Fibroblast of skin of scalp (primary cell): Measurements from ENCODE around the gene AURKA.
A peak's percentile ranks its signal among the peaks of the same experiment; 100 is the strongest.

ENCODE experiments used
- DNase-seq: peaks from one replicate; pipeline ENCODE4 v3.0.0-alpha.2; 2013

AURKA gene

DNA sequence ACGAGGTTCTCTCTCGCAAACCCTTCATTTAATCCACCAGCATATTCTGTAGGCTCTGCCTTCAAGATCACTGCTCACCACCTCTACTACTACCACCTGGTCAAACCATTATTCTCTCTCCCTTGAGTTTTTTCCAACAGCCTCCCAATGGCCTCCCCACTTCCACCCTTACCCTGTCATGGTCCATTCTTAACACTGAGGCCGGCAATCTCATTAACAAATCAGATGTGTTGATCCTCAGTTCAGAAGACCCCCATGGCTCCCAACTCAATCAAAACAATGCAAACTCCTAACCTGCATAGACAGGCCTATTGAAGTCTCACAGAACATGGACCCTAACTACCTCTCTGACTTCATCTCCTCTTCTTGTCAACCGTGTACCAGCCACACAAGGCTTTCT lies 2.2 kb downstream of the AURKA start:
- DNase-seq: no peak

DNA sequence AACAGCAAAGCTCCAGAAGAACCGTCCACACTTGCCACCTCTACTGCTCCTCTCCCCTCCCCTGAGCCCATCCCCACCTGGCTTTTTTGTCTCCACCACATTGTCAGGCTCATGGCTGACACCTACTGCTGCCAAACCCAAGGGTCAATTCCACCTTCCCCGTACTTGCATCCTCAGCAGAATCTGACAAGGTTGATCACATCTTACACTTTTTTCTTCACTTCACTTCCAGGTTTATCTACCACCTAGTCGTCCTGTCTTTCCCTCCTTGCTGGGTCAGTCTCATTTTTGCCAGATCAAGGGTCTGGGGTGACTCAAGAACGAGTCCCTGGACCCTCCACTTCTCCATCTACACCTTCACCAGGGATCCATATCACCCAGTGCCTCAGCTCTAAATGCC lies 3.1 kb downstream of the AURKA start:
- DNase-seq: no peak

DNA sequence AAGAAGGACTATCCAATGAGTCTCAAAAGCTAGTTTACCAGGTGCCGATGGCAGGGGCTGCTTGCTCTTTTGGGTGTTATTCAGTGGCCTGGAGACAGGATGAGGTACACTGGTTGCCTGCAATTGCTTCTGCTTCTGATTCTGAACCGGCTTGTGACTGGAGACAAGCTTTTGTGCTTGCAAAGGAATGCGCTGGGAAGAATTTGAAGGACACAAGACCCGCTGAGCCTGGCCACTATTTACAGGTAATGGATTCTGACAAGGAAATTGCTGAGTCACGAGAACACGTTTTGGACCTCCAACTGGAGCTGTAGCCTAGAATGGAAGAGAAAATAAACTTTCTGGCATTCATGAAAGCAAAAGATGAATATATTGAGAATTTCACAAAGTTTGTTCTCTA lies 5.8 kb downstream of the AURKA start:
- no peak for DNase-seq

DNA sequence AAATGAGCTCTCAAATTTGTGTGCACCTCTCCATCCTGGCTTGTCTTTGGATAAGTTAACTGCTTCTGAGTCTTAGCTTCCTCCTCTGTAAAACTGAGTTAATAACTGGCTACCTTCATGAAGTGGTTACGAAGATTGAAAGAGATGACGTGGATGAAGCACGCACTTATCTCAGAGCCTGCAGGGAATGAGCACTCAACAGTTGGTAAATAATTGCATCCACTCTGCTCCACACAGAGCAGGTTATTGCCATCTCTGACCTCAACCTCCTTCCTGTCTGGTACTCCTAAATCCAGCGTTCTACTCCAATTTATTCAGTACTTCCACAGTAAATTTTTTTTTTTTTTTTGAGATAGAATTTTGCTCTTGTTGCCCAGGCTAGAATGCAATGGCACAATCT lies 6.9 kb downstream of the AURKA start:
- no peak for DNase-seq

DNA sequence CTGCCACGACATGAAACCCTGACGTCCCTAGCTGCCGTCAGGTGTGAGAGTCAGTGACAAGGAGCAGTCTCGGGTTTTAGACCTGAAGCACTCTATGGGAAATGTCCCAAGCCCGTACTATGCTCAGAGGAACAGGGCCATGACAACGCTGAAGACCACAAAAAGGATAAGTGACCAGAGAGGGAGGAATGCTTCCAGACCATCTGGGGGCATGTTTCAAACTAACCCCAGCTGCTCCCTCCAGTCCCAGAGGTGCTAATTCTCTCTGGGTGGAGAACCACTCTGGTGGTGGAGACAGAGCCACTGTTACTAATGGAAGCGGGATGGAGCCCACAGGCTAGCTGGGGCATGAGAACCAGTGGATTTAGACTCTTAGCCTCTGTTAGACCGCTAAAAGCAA lies 8.7 kb downstream of the AURKA start:
- no peak for DNase-seq

DNA sequence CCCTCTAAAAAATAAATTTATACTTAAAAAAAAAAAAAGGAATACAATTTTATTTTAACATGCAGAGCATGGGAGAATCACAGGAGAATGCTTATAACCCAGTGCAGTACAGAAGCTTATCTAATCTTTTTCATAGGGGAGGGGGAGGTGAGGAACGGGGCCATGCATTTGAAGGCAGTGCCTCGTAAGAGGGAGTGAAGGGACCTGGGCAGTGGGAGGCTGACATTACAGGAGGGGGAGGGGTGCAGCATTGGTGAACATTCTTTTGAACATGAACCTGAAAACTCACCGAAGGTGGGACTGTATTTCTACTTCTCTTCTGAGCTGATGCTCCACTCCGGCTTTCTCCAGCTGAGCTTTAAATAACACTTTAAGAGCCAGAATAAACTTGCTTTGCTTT lies 9.3 kb downstream of the AURKA start:
- no peak for DNase-seq

DNA sequence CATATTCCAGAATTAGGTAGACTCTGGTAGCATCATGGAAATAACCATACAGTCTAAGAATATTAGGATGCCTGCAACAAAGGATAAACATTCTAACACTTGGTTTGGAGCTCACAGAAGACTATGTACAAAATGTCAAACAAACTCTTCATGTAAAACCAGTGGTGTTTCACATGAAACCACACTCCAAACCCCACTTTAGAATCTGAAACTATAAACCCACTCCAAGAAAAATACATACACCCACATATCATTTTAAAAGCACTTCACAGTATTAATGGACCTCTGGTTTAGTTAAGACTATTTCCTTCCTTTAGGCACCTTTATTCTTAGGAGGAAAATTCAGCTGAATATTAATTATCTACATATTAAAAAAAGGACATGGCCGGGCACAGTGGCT lies 10.5 kb downstream of the AURKA start:
- DNase-seq: no peak

DNA sequence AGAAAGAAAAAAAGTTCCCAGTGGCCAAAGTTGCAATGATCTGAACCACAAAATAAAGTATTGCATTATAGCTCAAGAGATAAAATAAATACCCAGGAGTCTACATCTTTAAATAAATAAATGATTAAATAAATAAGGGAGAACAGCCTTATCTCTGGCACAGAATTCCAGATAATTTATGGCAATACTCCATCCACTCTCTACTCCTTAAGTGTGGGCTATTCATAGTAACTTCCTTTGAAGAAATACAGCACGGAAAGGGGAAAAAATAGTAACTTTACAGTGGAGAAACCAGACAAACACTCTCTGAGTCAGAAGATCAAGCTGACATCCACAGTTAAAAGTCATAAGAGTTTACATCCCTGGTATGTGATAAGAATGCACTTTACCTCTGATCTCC lies 11.6 kb downstream of the AURKA start:
- DNase-seq: peak; percentile 15

DNA sequence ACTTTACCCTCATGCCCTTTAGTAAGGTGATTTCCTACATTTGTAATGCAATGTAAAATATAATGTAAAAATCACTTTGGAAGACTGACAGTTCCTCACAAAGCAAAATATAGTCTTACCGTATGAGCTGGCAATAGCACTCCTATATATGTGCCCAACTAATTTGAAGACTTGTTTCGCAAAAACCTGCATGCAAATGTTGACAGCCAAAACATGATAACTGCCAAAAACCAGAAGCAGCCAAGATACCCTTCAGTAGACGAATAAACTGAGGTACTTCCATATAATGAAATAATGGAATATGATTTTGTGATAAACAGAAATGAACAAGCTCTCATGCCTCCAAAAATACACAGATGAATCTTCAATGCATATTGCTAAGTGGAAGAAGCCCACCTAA lies 13.6 kb downstream of the AURKA start:
- no peak for DNase-seq

DNA sequence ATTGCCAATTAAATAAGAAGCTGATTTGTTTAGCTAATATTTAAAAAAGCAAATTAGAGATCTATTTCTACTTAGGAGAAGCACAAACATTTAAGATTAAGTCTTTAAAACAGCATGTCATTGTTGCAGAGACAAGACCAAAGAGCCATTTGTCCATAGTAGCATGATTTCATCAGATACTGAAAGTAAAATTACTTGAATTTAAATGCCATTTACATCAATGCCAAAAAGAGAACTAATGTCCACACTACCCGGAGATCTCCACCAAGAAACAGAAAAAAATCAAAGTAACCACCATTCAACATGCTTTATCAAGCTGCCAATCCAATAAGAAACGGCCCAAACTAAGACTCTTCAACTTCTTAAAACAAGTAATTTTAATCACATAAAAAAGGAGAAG lies 15.7 kb downstream of the AURKA start:
- DNase-seq: no peak

DNA sequence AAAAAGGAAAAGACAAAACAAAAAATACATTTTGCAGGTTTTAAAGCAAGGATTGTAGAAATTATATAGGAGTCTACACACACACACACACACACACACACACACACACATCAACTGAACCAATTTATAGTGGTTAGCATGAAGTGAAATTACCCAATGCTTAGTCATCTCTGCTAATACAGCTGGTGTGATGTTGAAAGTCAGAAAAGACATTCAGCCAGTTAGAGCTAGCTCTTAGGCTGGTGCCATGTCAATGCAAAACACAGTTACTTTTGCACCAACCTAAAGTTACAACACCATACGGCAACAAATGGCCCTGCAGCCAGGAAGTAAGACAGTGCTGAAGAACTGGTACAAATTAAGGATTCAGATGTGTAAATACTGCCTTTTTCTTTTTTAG lies 18.1 kb downstream of the AURKA start:
- peak; percentile 89 for DNase-seq

DNA sequence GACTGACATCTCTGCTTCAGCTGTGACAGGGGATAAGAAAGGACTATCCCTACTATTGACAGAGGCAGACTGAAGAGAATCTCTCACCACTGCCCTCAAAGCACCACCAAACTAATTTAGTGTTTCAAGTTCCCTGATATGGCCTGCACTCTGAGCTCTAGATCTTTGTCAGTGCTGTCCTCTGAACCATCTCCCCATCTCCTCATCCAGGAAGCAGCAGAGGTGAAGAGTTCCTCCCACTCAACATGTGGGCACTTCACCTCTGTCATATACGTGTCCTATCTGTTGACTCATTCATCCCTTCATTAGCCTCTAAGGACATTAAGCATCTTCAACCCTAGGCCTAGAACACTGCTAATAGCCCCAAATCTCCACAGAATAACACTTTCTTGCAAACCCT lies 19.2 kb downstream of the AURKA start:
- DNase-seq: no peak

DNA sequence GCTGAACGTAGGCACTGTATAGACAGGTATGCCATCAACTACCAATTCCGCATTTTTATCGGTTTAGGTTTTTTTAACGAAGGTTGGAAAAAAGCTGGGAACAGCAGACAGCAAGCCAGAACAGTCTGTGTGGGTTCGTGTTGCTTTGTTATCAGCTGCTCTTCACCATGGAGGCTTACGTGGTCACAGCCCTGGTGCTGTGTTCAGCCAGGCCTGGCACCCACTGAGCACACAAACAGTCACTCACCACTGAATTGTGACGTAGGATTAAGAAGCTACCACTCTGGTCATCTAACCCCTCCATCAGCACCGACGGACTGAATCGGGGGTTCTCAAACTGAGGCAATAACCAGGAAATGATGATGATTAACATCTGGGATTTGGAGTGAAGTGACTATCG lies 20.0 kb downstream of the AURKA start:
- DNase-seq: no peak

DNA sequence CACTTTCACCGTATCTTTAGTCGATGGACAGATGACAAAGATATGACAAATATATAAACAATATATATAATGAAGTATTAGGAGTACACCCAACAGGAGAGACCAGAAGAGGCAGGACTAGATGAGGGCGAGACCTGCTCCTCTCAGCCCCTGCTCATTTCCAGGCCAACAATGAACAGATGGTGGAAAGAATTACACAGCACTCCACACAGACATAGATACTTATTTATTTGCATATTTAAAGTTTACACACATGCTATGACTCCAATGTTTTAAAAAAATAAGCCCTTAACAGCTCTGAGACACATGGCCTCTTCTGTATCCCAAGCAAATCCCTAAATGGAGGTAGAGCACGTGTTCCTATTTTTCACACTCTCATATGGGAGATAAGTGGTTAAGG lies 22.8 kb downstream of the AURKA start:
- no peak for DNase-seq

DNA sequence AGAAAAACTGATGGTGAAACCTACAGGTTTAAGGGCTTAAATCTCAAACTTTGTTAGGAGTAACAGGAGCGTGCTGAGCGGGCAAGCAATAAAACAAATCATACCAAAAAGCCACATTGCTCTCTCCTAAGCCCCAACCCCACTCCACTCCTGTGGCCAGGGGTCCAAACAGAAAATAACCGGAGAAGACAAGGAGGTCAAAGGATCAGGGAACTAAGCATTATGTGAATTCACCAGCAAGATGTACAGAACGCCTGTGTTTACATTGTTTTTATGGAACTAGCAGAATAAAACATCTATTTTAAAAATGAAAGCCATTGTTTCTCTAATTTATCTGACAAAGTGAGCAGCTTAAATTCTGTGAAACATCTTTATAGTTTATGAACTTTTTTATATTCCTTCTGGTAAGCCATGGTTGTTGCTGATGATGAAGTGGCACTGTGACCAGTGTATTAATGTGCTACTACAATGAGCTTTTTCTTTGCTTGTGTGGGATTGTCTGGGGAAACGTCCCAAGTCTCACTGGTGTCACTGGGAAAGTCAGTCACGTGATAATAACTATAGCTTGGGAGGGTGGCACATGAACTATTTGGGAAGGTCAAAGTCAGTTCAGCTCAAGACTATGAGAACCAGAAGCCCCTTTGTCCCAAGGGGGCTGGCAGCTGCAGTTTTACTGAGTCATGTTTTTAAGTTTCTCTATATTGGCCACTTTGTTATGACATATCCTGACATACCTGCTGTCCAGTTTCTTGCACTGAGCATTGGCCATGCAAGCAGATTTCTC lies 23.5 kb downstream of the AURKA start:
- peak; percentile 13 for DNase-seq

DNA sequence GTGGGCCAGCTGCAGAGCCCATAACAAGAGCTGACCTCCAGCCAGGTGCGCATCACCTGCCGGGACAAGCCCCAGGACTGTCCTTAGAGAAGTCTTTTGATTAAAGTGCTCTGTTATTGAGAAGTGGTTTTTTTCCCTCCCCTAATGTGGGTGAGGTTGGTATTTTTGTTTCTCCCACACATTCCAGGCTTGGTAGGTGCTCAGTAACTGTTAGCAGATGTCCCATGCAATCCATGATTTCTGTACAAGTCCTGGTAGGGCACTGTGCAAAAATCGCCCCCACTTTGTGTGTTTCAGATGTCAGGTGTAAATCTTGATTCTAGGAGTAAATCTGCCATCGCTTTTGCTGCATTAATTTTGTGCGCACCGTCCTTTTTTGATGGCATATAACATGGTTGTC lies 28.5 kb downstream of the AURKA start:
- no peak for DNase-seq

DNA sequence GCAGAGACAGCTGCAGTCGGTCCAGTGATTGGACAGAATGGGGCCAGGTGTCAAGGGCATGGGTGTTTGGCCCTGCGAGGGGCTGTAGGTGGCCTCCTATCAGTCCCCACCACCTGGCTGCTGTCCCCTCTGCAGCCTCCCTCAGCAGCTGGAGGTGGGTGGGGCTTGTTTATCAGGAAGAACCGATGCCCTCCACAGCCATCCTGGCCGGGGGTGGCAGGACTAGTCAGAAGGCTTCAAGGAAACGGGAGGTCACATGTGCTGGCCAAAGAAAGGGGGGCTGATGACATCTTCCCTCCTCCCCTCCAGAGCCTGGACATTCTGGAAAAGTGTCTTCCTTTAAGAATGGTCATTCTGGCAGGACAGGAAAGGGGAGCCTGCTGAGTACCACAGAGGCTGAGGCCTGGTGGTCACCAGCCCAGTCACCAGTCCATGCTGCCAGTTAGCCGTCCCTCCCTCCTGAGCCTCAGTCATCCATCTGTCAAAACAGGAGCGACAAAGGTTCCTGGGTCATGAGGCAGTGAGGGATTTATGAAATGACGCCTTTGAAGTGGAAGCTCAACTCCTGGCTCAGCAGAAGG lies 29.1 kb downstream of the AURKA start:
- no peak for DNase-seq

DNA sequence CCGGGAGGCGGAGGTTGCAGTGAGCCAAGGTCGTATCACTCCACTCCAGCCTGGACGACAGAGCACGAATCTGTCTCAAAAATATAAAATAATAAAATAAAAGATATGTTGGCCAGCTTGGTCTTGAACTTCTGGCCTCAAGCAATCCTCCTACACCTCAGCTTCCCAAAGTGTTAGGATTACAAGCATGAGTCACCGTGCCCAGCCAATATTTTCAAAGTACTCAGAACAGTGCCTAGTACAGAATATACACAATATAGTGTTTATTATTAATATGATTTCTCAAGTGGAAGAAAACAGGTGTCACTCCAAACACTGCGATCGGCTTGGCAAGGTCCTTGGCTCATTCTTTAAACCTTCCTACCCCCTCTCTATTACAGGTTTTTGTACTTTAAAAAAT lies 30.1 kb downstream of the AURKA start:
- no peak for DNase-seq

DNA sequence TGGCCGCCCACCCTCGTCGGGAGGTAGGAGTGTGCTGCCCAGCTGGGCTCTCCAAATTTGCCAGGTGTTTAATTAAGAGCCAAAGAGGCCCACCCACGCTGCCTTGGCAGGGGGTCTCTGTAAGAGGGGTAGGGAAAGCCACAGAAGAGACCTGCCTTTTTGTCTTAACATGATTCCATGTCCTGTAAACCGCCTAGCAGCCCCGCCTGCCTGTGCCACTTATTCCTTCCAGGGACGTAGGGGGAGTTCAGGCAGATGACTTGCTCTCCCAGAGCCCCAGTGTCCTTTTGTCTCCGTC lies 31.2 kb downstream of the AURKA start:
- DNase-seq: no peak

DNA sequence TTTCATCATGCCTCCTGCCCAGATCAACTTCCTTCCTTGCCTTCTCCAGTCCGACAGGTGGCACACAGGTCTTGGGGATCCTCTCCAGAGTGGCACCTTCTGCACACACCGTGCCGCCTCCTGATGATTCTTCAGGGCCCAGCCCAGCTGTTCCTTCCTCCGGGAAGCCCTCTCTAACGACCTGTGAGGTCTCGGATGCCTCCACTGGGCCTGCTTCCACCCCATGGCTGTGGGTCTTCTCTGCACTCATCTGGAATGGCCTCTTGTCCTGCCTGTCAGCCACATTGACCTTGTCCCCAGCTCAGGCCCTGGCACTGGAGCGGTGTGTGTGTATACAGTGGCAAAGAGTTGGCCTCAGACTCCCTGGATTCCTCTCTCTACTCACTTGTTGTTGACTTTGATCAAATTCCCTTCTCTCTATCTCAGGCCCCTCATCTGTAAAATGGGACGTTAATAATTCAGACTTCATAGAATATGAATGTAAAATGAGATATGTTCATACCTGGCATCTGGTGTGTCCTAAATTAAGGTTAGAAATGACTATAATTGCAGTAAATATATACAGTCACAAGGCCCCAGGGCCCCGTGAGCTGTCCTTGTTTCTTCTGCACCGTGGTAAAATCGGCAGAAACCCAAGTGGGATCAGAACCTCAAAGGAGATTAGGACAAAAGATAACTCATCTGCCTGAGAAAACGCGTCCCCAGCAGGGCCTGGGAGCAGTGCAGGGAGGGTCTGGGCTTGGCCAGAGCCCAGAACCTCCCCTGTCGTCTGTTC lies 31.7 kb downstream of the AURKA start:
- no peak for DNase-seq

DNA sequence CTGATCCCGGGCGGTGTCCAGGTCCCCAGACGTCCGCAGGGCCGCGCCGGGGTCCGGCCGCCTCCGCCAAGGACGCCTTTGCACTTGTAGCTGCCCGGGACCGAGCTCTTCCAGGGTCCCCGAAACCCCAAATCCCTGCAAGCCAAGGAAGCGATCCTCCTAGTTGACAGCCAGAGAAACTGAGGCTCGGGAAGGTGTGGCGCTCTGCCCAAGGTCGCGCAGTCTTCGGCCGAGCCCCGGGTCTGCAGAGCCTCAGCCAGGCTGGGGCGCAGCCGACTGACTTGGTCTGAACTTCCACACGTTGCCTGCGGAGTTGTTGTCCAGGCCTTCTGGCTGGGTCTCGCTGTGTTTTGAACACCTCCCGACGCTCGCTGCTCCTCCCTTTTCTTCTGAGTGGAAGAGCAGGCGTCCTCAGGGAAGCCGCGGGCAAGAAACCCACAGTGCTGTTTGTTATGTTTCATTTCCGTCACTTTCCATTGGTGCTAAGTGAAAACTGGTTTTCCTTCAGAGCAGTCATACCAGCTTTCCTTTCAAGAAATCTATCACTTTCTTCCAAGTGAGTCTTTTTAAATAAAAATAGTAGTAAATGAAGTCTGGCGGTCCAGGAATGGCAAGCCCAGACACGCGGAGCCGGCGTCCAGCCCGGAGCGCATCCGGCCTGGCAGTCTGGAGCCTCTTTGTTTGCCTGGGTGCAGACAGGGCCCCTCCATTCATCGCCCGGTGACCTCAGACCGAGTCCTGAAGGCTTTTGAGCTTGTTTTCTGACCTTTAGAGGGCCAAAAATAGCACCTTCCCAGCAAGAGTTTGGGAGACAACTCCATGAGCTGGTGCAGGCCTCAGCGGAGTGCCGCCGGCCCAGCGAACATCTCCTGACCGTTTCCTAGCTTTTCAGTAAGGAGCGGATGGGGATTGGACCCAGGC lies 32.5 kb downstream of the AURKA start:
- DNase-seq: peak; percentile 50

DNA sequence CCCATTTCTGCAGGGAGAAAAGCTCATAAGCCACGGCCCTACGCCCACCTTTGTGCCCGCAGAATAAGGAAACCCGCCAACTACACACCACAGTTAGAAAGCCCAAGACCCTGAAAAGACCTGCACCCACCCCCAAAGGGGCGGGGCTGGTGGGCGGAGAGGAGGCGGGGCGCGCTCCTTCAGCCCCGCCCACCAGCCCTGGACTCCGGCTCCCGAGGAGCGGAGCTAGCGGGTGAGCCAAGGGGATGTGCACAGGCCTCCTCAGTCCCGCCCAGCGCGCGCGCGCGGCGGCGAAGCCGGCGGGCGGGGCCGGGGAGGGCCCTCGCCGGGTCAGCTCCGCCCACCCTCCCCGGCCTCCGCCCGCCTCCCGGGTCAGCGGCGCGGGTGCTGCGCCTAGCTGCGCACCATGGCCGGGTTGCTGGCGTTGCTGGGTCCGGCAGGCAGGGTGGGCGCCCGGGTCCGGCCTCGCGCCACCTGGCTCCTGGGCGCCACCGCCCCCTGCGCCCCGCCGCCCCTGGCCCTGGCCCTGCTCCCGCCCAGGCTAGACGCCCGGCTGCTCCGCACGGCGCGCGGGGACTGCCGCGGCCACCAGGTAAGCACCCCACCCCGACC lies 33.3 kb downstream of the AURKA start, which contains the start of gene FAM210B:
Gene FAM210B (plus strand): TSS at position 375 of the 612 bp plus-strand sequence. CDS start 32 bp downstream, at position 407.
- peak; percentile 91 for DNase-seq
